OCI-LY1 (cell line): Measurements from ENCODE around the gene DBNDD1.

ENCODE experiments used
- EZH2 ChIP-seq: fragments of 200-600 bp; sonication (generic), shearing (Covaris generic); IDR thresholded peaks from 2 replicates; pipeline ENCODE4 v1.8.0; 2017; ENCODE audit warnings: borderline replicate concordance, mixed run types, mild to moderate bottlenecking, antibody characterized with exemption, low read length, moderate library complexity, mixed read lengths
- TF ChIP-seq, protein P1 (sequence below): fragments of 200-600 bp; sonication (generic), shearing (Covaris generic); IDR thresholded peaks from 2 replicates; pipeline ENCODE4 v1.5.1; 2017; ENCODE audit warnings: mild to moderate bottlenecking, antibody characterized with exemption, low read length, moderate library complexity, mixed read lengths

DNA sequence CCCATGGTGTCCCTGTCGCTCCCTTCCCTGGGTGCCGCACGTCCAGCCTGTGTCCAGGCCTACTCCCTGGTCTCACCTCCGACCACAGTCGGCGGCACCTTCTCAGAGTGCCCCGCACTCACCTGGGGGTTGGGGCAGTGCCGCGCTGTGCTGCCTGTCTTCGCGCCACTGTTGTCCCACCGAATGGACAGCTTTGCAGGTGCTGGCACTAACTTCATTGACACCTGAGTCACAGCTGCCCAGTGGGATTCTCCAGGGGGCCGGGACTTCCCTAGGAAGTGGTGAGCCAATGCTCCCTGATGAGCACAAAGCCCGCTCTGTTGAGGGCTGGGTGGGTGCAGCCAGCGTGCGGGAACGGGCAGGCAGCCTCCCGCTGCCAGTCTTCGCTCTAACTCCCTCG lies 24.3 kb upstream of the DBNDD1 start:
- TF ChIP-seq, protein P1, sequence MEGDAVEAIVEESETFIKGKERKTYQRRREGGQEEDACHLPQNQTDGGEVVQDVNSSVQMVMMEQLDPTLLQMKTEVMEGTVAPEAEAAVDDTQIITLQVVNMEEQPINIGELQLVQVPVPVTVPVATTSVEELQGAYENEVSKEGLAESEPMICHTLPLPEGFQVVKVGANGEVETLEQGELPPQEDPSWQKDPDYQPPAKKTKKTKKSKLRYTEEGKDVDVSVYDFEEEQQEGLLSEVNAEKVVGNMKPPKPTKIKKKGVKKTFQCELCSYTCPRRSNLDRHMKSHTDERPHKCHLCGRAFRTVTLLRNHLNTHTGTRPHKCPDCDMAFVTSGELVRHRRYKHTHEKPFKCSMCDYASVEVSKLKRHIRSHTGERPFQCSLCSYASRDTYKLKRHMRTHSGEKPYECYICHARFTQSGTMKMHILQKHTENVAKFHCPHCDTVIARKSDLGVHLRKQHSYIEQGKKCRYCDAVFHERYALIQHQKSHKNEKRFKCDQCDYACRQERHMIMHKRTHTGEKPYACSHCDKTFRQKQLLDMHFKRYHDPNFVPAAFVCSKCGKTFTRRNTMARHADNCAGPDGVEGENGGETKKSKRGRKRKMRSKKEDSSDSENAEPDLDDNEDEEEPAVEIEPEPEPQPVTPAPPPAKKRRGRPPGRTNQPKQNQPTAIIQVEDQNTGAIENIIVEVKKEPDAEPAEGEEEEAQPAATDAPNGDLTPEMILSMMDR, result no peak
- no peak for TF ChIP-seq EZH2
